Activated naive CD4-positive, alpha-beta T cell treated with Interleukin-2 at 50 U/mL for 16 hours (primary cell): ENCODE data around the gene POU2AF1.

Source experiments
- DNase-seq: peaks from one replicate; pipeline ENCODE4 v3.0.0-alpha.2; 2020

The POU2AF1 gene

GRCh38 chr11:111309215-111309915 is 69.7 kb downstream of the POU2AF1 start:
- DNase-seq = no peak

GRCh38 chr11:111308140-111308539 is 70.9 kb downstream of the POU2AF1 start:
- DNase-seq = no peak

GRCh38 chr11:111307472-111308108 is 71.5 kb downstream of the POU2AF1 start:
- DNase-seq = no peak

- no peak for DNase-seq
Observed at GRCh38 chr11:111306321-111306720, 72.8 kb downstream of the POU2AF1 start.

GRCh38 chr11:111305876-111306275 is 73.2 kb downstream of the POU2AF1 start:
- no peak for DNase-seq

- no peak for DNase-seq
Observed at GRCh38 chr11:111305162-111305802, 73.8 kb downstream of the POU2AF1 start.

GRCh38 chr11:111303461-111303860 is 75.6 kb downstream of the POU2AF1 start:
- DNase-seq = no peak

- no peak for DNase-seq
Observed at GRCh38 chr11:111302298-111302697, 76.8 kb downstream of the POU2AF1 start.
